ENCODE measurements around the gene RHBDF2.

DNA sequence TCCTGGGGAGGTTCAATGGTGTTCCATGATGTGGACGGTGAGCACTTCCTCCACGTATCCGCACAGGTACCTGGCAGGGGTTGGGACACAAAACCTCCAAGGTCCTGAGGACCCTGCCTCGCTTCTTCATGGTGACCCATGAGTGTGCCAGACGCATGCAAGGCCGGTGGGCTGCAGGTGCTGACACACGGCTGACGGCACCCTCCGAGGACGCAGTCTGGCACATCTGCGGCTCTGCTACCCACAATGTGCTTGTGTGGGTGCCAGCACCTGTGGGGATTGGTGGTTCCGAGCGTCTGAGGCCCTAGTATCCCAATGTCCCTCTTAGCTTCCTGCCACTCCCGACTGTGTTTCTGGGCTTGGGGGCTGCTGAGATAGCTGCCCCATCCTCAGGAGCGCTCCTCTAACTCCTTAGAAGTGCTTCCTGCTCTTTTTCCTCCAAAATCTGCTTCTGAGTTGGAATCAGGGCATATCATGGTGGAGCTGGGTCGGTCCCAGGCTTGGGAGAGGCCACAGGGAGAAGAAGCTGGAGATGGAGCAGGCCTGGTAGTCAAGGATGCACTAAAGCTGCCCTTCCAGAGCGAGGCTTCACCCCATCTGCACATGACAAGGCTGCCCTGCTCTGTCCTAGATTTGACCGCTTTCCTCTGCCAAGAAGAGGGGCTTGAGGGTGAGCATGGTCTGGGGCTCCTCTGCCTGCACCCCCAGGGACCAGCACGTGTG, 34.7 kb upstream of the RHBDF2 start:
- TF ChIP-seq, protein P1, sequence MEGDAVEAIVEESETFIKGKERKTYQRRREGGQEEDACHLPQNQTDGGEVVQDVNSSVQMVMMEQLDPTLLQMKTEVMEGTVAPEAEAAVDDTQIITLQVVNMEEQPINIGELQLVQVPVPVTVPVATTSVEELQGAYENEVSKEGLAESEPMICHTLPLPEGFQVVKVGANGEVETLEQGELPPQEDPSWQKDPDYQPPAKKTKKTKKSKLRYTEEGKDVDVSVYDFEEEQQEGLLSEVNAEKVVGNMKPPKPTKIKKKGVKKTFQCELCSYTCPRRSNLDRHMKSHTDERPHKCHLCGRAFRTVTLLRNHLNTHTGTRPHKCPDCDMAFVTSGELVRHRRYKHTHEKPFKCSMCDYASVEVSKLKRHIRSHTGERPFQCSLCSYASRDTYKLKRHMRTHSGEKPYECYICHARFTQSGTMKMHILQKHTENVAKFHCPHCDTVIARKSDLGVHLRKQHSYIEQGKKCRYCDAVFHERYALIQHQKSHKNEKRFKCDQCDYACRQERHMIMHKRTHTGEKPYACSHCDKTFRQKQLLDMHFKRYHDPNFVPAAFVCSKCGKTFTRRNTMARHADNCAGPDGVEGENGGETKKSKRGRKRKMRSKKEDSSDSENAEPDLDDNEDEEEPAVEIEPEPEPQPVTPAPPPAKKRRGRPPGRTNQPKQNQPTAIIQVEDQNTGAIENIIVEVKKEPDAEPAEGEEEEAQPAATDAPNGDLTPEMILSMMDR (IDR thresholded peaks at IDR 0.05), result no peak
- TF ChIP-seq EZH2 (IDR thresholded peaks at IDR 0.05; ENCODE audit: borderline replicate concordance, insufficient read depth, low read depth, low read length, poor library complexity, severe bottlenecking), result no peak

All from B cell (primary cell).